ENCODE data around the gene C15orf39. TPM values are rescaled to one million over a fixed set of nuclear protein-coding genes. Genes with fewer than 3 reads are reported as not detected.
A peak's percentile ranks its signal among the peaks of the same experiment; 100 is the strongest.
"Not testable (repeated sequence)": the region's sequence is repeated elsewhere in the genome, so short reads cannot be mapped to it uniquely, and the experiment has no call there.

Gene C15orf39
- total and polyA plus RNA-seq, 3 donors from 2014 or later, result 167 to 321 (median 168) TPM

- H3K9me3 ChIP-seq, result no peaks in the 10 kb centered on the region
- H3K36me3 ChIP-seq (ENCODE audit: low read depth, missing control alignments), result no peaks in the 10 kb centered on the region
- DNase-seq, result no peak
- TF ChIP-seq CTCF (IDR thresholded peaks at IDR 0.05), result no peak
- TF ChIP-seq POLR2A (IDR thresholded peaks at IDR 0.05), result no peak
- no peaks in the 10 kb centered on the region for H3K4me1 ChIP-seq
- H3K27me3 ChIP-seq, result no peaks in the 10 kb centered on the region
- no peak overlapping the region for H3K4me3 ChIP-seq
- 92 to 93% methylated on average over 11 of the region's 11 CpGs for WGBS, 2 donors
- intact Hi-C loops (cut with DNase I; ENCODE audit: low total_unique reads), result no loop called here
- H3K27ac ChIP-seq, result no peak overlapping the region
Observed at GRCh38 chr15:75235760-75236729, 34.4 kb downstream of the C15orf39 start.

GRCh38 chr15:75237316-75237982 lies 35.8 kb downstream of the C15orf39 start:
- Histone ChIP-seq H3K4me1 (no peaks in the 10 kb centered on the region), H3K27ac (no peak overlapping the region), H3K36me3 (ENCODE audit: low read depth, missing control alignments) (no peaks in the 10 kb centered on the region), H3K9me3 (no peaks in the 10 kb centered on the region), H3K4me3 (no peak overlapping the region), H3K27me3 (no peaks in the 10 kb centered on the region)
- intact Hi-C loops (cut with DNase I; ENCODE audit: low total_unique reads), result no loop called here
- WGBS, 2 donors, result 74 to 78% methylated on average over 7 to 11 of the region's 11 CpGs
- no peak for DNase-seq
- no peak for TF ChIP-seq CTCF (IDR thresholded peaks at IDR 0.05)

- no peak overlapping the region for H3K27ac ChIP-seq
- H3K4me3 ChIP-seq, result no peak overlapping the region
- no peak for DNase-seq
- H3K4me1 ChIP-seq, result no peaks in the 10 kb centered on the region
- H3K9me3 ChIP-seq, result no peaks in the 10 kb centered on the region
- TF ChIP-seq CTCF (IDR thresholded peaks at IDR 0.05) (no peak), POLR2A (IDR thresholded peaks at IDR 0.05) (no peak)
- no peaks in the 10 kb centered on the region for H3K36me3 ChIP-seq (ENCODE audit: low read depth, missing control alignments)
- H3K27me3 ChIP-seq, result no peaks in the 10 kb centered on the region
- intact Hi-C loops (cut with DNase I; ENCODE audit: low total_unique reads), result no loop called here
- WGBS, 2 donors, result 81 to 84% methylated on average over 4 to 5 of the region's 5 CpGs
Observed at GRCh38 chr15:75238150-75238549, 36.5 kb downstream of the C15orf39 start.

- H3K4me1 ChIP-seq; H3K27me3 ChIP-seq; H3K36me3 ChIP-seq (ENCODE audit: low read depth, missing control alignments); DNase-seq; H3K9me3 ChIP-seq; H3K4me3 ChIP-seq; H3K27ac ChIP-seq; intact Hi-C loops (cut with DNase I; ENCODE audit: low total_unique reads): not testable (repeated sequence)
- WGBS, 2 donors, result 67 to 73% methylated on average over 1 of the region's 1 CpG
Observed at GRCh38 chr15:75245741-75246140, 44.1 kb downstream of the C15orf39 start.

- intact Hi-C loops (cut with DNase I; ENCODE audit: low total_unique reads); H3K4me1 ChIP-seq; H3K4me3 ChIP-seq; H3K9me3 ChIP-seq; H3K27me3 ChIP-seq; H3K36me3 ChIP-seq (ENCODE audit: low read depth, missing control alignments); H3K27ac ChIP-seq: not testable (repeated sequence)
- WGBS, 2 donors, result 79 to 87% methylated on average over 6 of the region's 6 CpGs
- peak; percentile 7 for DNase-seq
Observed at GRCh38 chr15:75248991-75249390, 47.3 kb downstream of the C15orf39 start.
